Measurements from ENCODE around the gene PCSK9.

PCSK9 gene

GRCh38 chr1:55078470-55078869, 39.1 kb downstream of the PCSK9 start:
- no peak overlapping the region for H3K4me3 ChIP-seq (ENCODE audit: insufficient read depth, low read depth, low read length, poor library complexity, severe bottlenecking)
- no peak for DNase-seq
- no peaks in the 10 kb centered on the region for H3K9me3 ChIP-seq (ENCODE audit: control insufficient read depth, low read length)
- H3K36me3 ChIP-seq (ENCODE audit: control insufficient read depth, insufficient read depth, low read length) = peaks cover 82% of the 10 kb centered on the region
- H3K27ac ChIP-seq (ENCODE audit: insufficient read depth, low read length, poor library complexity, severe bottlenecking) = no peak overlapping the region
- no peaks in the 10 kb centered on the region for H3K27me3 ChIP-seq (replicated peaks; ENCODE audit: control insufficient read depth, insufficient read depth, low read length, poor library complexity, severe bottlenecking)
- H3K4me1 ChIP-seq (ENCODE audit: control insufficient read depth, insufficient read depth, low read length, poor library complexity, severe bottlenecking) = no peaks in the 10 kb centered on the region

GRCh38 chr1:55079651-55080050, 40.3 kb downstream of the PCSK9 start:
- no peaks in the 10 kb centered on the region for H3K9me3 ChIP-seq (ENCODE audit: control insufficient read depth, low read length)
- peaks cover 86% of the 10 kb centered on the region for H3K36me3 ChIP-seq (ENCODE audit: control insufficient read depth, insufficient read depth, low read length)
- no peak for DNase-seq
- H3K27ac ChIP-seq (ENCODE audit: insufficient read depth, low read length, poor library complexity, severe bottlenecking) = no peak overlapping the region
- no peaks in the 10 kb centered on the region for H3K4me1 ChIP-seq (ENCODE audit: control insufficient read depth, insufficient read depth, low read length, poor library complexity, severe bottlenecking)
- H3K27me3 ChIP-seq (replicated peaks; ENCODE audit: control insufficient read depth, insufficient read depth, low read length, poor library complexity, severe bottlenecking) = no peaks in the 10 kb centered on the region
- no peak overlapping the region for H3K4me3 ChIP-seq (ENCODE audit: insufficient read depth, low read depth, low read length, poor library complexity, severe bottlenecking)

- no peak overlapping the region for H3K27ac ChIP-seq (ENCODE audit: insufficient read depth, low read length, poor library complexity, severe bottlenecking)
- no peaks in the 10 kb centered on the region for H3K4me1 ChIP-seq (ENCODE audit: control insufficient read depth, insufficient read depth, low read length, poor library complexity, severe bottlenecking)
- H3K27me3 ChIP-seq (replicated peaks; ENCODE audit: control insufficient read depth, insufficient read depth, low read length, poor library complexity, severe bottlenecking) = no peaks in the 10 kb centered on the region
- no peak for DNase-seq
- H3K36me3 ChIP-seq (ENCODE audit: control insufficient read depth, insufficient read depth, low read length) = peaks cover 89% of the 10 kb centered on the region
- H3K4me3 ChIP-seq (ENCODE audit: insufficient read depth, low read depth, low read length, poor library complexity, severe bottlenecking) = no peak overlapping the region
- no peaks in the 10 kb centered on the region for H3K9me3 ChIP-seq (ENCODE audit: control insufficient read depth, low read length)
These were observed 42.0 kb downstream of the PCSK9 start for GRCh38 chr1:55081188-55081904.

DNA sequence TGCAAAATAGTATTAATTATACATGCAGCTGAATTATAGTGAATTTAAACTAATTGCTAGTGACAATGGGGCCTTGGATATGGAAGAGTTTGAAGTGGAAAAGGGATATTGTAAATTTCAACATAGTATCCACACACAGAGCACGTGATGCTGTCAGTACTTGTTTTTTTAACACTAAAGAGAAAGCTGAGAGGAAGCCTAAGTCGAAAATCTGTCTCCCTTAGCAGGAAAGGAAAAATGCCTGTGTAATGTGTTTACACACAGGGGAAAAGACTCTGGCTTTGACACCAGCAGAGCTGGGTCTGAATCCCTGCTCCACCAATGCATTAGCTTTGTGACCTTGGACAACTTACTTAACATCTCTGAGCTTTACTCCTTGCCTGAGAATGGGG, 42.6 kb downstream of the PCSK9 start:
- no peak for DNase-seq
- peaks cover 87% of the 10 kb centered on the region for H3K36me3 ChIP-seq (ENCODE audit: control insufficient read depth, insufficient read depth, low read length)
- no peak overlapping the region for H3K4me3 ChIP-seq (ENCODE audit: insufficient read depth, low read depth, low read length, poor library complexity, severe bottlenecking)
- H3K4me1 ChIP-seq (ENCODE audit: control insufficient read depth, insufficient read depth, low read length, poor library complexity, severe bottlenecking) = no peaks in the 10 kb centered on the region
- H3K27ac ChIP-seq (ENCODE audit: insufficient read depth, low read length, poor library complexity, severe bottlenecking) = no peak overlapping the region
- no peaks in the 10 kb centered on the region for H3K27me3 ChIP-seq (replicated peaks; ENCODE audit: control insufficient read depth, insufficient read depth, low read length, poor library complexity, severe bottlenecking)
- H3K9me3 ChIP-seq (ENCODE audit: control insufficient read depth, low read length) = no peaks in the 10 kb centered on the region

- H3K4me1 ChIP-seq (ENCODE audit: control insufficient read depth, insufficient read depth, low read length, poor library complexity, severe bottlenecking) = no peaks in the 10 kb centered on the region
- no peak overlapping the region for H3K4me3 ChIP-seq (ENCODE audit: insufficient read depth, low read depth, low read length, poor library complexity, severe bottlenecking)
- H3K36me3 ChIP-seq (ENCODE audit: control insufficient read depth, insufficient read depth, low read length) = peaks cover 85% of the 10 kb centered on the region
- H3K27me3 ChIP-seq (replicated peaks; ENCODE audit: control insufficient read depth, insufficient read depth, low read length, poor library complexity, severe bottlenecking) = no peaks in the 10 kb centered on the region
- no peak for DNase-seq
- H3K9me3 ChIP-seq (ENCODE audit: control insufficient read depth, low read length) = no peaks in the 10 kb centered on the region
- no peak overlapping the region for H3K27ac ChIP-seq (ENCODE audit: insufficient read depth, low read length, poor library complexity, severe bottlenecking)
These were observed 44.9 kb downstream of the PCSK9 start for GRCh38 chr1:55084257-55084656.

- no peak overlapping the region for H3K4me3 ChIP-seq (ENCODE audit: insufficient read depth, low read depth, low read length, poor library complexity, severe bottlenecking)
- peaks cover 87% of the 10 kb centered on the region for H3K36me3 ChIP-seq (ENCODE audit: control insufficient read depth, insufficient read depth, low read length)
- no peaks in the 10 kb centered on the region for H3K9me3 ChIP-seq (ENCODE audit: control insufficient read depth, low read length)
- no peaks in the 10 kb centered on the region for H3K4me1 ChIP-seq (ENCODE audit: control insufficient read depth, insufficient read depth, low read length, poor library complexity, severe bottlenecking)
- no peak for DNase-seq
- H3K27me3 ChIP-seq (replicated peaks; ENCODE audit: control insufficient read depth, insufficient read depth, low read length, poor library complexity, severe bottlenecking) = no peaks in the 10 kb centered on the region
- H3K27ac ChIP-seq (ENCODE audit: insufficient read depth, low read length, poor library complexity, severe bottlenecking) = no peak overlapping the region
These were observed 48.1 kb downstream of the PCSK9 start for GRCh38 chr1:55087439-55087838.

DNA sequence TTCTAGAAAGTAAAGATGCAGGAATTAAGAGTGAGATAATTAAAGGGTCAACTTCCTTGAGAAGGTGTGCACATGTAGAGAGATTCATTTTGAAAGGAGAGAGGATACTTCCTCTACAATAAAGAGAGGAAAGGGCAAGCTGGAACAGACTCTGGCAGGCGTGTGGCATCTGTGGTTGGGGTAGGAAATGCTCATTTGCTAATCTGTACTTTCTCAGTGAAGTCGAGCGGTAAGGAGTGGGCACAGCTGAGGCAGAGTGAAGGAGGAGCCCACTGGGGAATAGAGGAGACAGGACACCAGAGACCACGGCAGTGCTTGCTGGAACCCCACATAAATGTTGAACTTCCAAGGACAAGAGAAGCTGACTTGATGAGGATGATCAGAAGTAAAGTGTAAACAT, 49.1 kb downstream of the PCSK9 start:
- no peaks in the 10 kb centered on the region for H3K9me3 ChIP-seq (ENCODE audit: control insufficient read depth, low read length)
- H3K27ac ChIP-seq (ENCODE audit: insufficient read depth, low read length, poor library complexity, severe bottlenecking) = no peak overlapping the region
- no peaks in the 10 kb centered on the region for H3K4me1 ChIP-seq (ENCODE audit: control insufficient read depth, insufficient read depth, low read length, poor library complexity, severe bottlenecking)
- H3K27me3 ChIP-seq (replicated peaks; ENCODE audit: control insufficient read depth, insufficient read depth, low read length, poor library complexity, severe bottlenecking) = no peaks in the 10 kb centered on the region
- H3K4me3 ChIP-seq (ENCODE audit: insufficient read depth, low read depth, low read length, poor library complexity, severe bottlenecking) = no peak overlapping the region
- H3K36me3 ChIP-seq (ENCODE audit: control insufficient read depth, insufficient read depth, low read length) = peaks cover 88% of the 10 kb centered on the region
- no peak for DNase-seq

- Histone ChIP-seq H3K9me3 (ENCODE audit: control insufficient read depth, low read length) (no peaks in the 10 kb centered on the region), H3K27me3 (replicated peaks; ENCODE audit: control insufficient read depth, insufficient read depth, low read length, poor library complexity, severe bottlenecking) (no peaks in the 10 kb centered on the region), H3K36me3 (ENCODE audit: control insufficient read depth, insufficient read depth, low read length) (peaks cover 88% of the 10 kb centered on the region), H3K4me1 (ENCODE audit: control insufficient read depth, insufficient read depth, low read length, poor library complexity, severe bottlenecking) (no peaks in the 10 kb centered on the region), H3K4me3 (ENCODE audit: insufficient read depth, low read depth, low read length, poor library complexity, severe bottlenecking) (no peak overlapping the region), H3K27ac (ENCODE audit: insufficient read depth, low read length, poor library complexity, severe bottlenecking) (no peak overlapping the region)
- no peak for DNase-seq
These were observed 50.3 kb downstream of the PCSK9 start for GRCh38 chr1:55089683-55090082.

GRCh38 chr1:55092475-55092874, 53.1 kb downstream of the PCSK9 start:
- no peaks in the 10 kb centered on the region for H3K9me3 ChIP-seq (ENCODE audit: control insufficient read depth, low read length)
- peaks cover 88% of the 10 kb centered on the region for H3K36me3 ChIP-seq (ENCODE audit: control insufficient read depth, insufficient read depth, low read length)
- no peaks in the 10 kb centered on the region for H3K4me1 ChIP-seq (ENCODE audit: control insufficient read depth, insufficient read depth, low read length, poor library complexity, severe bottlenecking)
- H3K27me3 ChIP-seq (replicated peaks; ENCODE audit: control insufficient read depth, insufficient read depth, low read length, poor library complexity, severe bottlenecking) = no peaks in the 10 kb centered on the region
- no peak overlapping the region for H3K4me3 ChIP-seq (ENCODE audit: insufficient read depth, low read depth, low read length, poor library complexity, severe bottlenecking)
- H3K27ac ChIP-seq (ENCODE audit: insufficient read depth, low read length, poor library complexity, severe bottlenecking) = no peak overlapping the region
- no peak for DNase-seq

GRCh38 chr1:55095095-55095494, 55.7 kb downstream of the PCSK9 start:
- peaks cover 92% of the 10 kb centered on the region for H3K36me3 ChIP-seq (ENCODE audit: control insufficient read depth, insufficient read depth, low read length)
- H3K27ac ChIP-seq (ENCODE audit: insufficient read depth, low read length, poor library complexity, severe bottlenecking) = no peak overlapping the region
- H3K4me3 ChIP-seq (ENCODE audit: insufficient read depth, low read depth, low read length, poor library complexity, severe bottlenecking) = no peak overlapping the region
- H3K4me1 ChIP-seq (ENCODE audit: control insufficient read depth, insufficient read depth, low read length, poor library complexity, severe bottlenecking) = no peaks in the 10 kb centered on the region
- no peaks in the 10 kb centered on the region for H3K9me3 ChIP-seq (ENCODE audit: control insufficient read depth, low read length)
- H3K27me3 ChIP-seq (replicated peaks; ENCODE audit: control insufficient read depth, insufficient read depth, low read length, poor library complexity, severe bottlenecking) = no peaks in the 10 kb centered on the region
- no peak for DNase-seq
